GM12878 (cell line): ENCODE results near the gene CFAP99. TPM values are rescaled to one million over a fixed set of nuclear protein-coding genes. Genes with fewer than 3 reads are reported as not detected.

ENCODE experiments used
- BHLHE40 ChIP-seq, 2 experiments: fragments of 450-650 bp in 1 of 2; IDR thresholded peaks; 2 replicates each; pipeline ENCODE4 v1.6.1; 2011 to 2017; ENCODE audit warnings: low read depth in 2 of 2, borderline replicate concordance in 1 of 2, improper control_type of control experiment in 1 of 2, low read length in 1 of 2, mild to moderate bottlenecking in 1 of 2
- CHD4 ChIP-seq: fragments of 200-600 bp; sonication (generic); IDR thresholded peaks from 2 replicates; pipeline ENCODE4 v1.6.1; 2016; ENCODE audit warnings: mild to moderate bottlenecking
- ETV6 ChIP-seq, 2 experiments: fragments of 450-650 bp in 1 of 2; IDR thresholded peaks in 1 of 2; conservative IDR thresholded peaks in 1 of 2; 2 replicates each; pipeline ENCODE4 v1.6.1; 2014; ENCODE audit warnings: antibody characterized with exemption in 1 of 2, borderline replicate concordance in 1 of 2, low read depth in 1 of 2, mild to moderate bottlenecking in 1 of 2, moderate library complexity in 1 of 2
- FOS ChIP-seq: IDR thresholded peaks from 3 replicates; pipeline ENCODE4 v1.6.1; 2011; ENCODE audit warnings: borderline replicate concordance; ENCODE audit not compliant: insufficient read length; ENCODE audit errors: extremely low read depth
- IRF4 ChIP-seq: IDR thresholded peaks from 2 replicates; pipeline ENCODE4 v1.6.1; 2011; ENCODE audit warnings: low read depth, low read length
- MEF2B ChIP-seq: fragments of 450-650 bp; IDR thresholded peaks from 2 replicates; pipeline ENCODE4 v1.6.1; 2018; ENCODE audit warnings: mild to moderate bottlenecking, moderate library complexity; ENCODE audit not compliant: partially characterized antibody, poor library complexity, severe bottlenecking
- SIX5 ChIP-seq: IDR thresholded peaks from 2 replicates; pipeline ENCODE4 v1.6.1; 2011; ENCODE audit warnings: mild to moderate bottlenecking, low read depth, low read length, moderate library complexity; ENCODE audit not compliant: severe bottlenecking
- SUPT20H ChIP-seq: IDR thresholded peaks from 2 replicates; pipeline ENCODE4 v1.6.1; 2011; ENCODE audit warnings: low read depth, mild to moderate bottlenecking, low read length, moderate library complexity, borderline replicate concordance; ENCODE audit not compliant: control insufficient read depth
- SUZ12 ChIP-seq: fragments of 200-600 bp; sonication (generic); IDR thresholded peaks from one replicate; pipeline ENCODE4 v1.6.1; 2018; ENCODE audit warnings: antibody characterized with exemption, mild to moderate bottlenecking; ENCODE audit not compliant: unreplicated experiment
- TCF3 ChIP-seq: IDR thresholded peaks from 2 replicates; pipeline ENCODE4 v1.6.1; 2012; ENCODE audit warnings: low read depth, mild to moderate bottlenecking, low read length, borderline replicate concordance; ENCODE audit not compliant: insufficient read depth
- YBX1 ChIP-seq: fragments of 450-650 bp; IDR thresholded peaks from 2 replicates; pipeline ENCODE4 v1.6.1; 2016; ENCODE audit warnings: antibody characterized with exemption
- polyA plus RNA-seq, 11 experiments: library from polyadenylated mRNA; depleted of rRNA in 4 of 11; unstranded in 6 of 11; stranded (reverse) in 5 of 11; fragments of >200 nt; fragmentation: Nextera tagmentation in 4 of 11; fragmentation: Illumina TruSeq in 1 of 11; extraction: Ambion mirVana in 4 of 11; extraction: Trizol in 1 of 11; gene quantifications; 1 replicate in 1 of 11; 2 replicates in 10 of 11; pipeline versions ENCODE4 v1.2.1 to v1.2.3, GENCODE V29; 2011 to 2016; ENCODE audit warnings: inconsistent platforms in 2 of 11, missing spikeins in 2 of 11, low read depth in 1 of 11
- total RNA-seq, 4 experiments: library from RNA; depleted of rRNA in 3 of 4; stranded (reverse); fragments of >200 nt in 3 of 4; fragmentation: Illumina TruSeq in 1 of 4; extraction: Trizol in 1 of 4; gene quantifications; 2 replicates each; pipeline versions ENCODE4 v1.2.1 to v1.2.3, GENCODE V29; 2013 to 2021
- TF ChIP-seq, protein P1 (sequence below): fragments of 450-650 bp; formaldehyde crosslinking; IDR thresholded peaks from 2 replicates; pipeline ENCODE4 v1.4.0; 2022; ENCODE audit warnings: mild to moderate bottlenecking, moderate library complexity
- TF ChIP-seq, protein P2 (sequence below): fragments of 450-650 bp; IDR thresholded peaks from 2 replicates; pipeline ENCODE4 v1.6.1; 2017; ENCODE audit warnings: low read depth, mild to moderate bottlenecking, moderate library complexity
- TF ChIP-seq, protein P3 (sequence below): fragments of 450-650 bp; formaldehyde crosslinking; IDR thresholded peaks from 2 replicates; pipeline ENCODE4 v1.4.0; 2020; ENCODE audit warnings: mild to moderate bottlenecking, moderate library complexity
- TF ChIP-seq, protein P4 (sequence below): IDR thresholded peaks from 2 replicates; pipeline ENCODE4 v1.6.1; 2012; ENCODE audit warnings: low read length, inconsistent platforms
- TF ChIP-seq, protein P5 (sequence below), 3 experiments: IDR thresholded peaks in 2 of 3; conservative IDR thresholded peaks in 1 of 3; 2 replicates each; pipeline ENCODE4 v1.5.1; 2011; ENCODE audit warnings: low read depth in 3 of 3, low read length in 3 of 3, mild to moderate bottlenecking in 3 of 3, control low read depth in 2 of 3, moderate library complexity in 2 of 3, inconsistent platforms in 1 of 3, mixed read lengths in 1 of 3; ENCODE audit not compliant: control insufficient read depth in 2 of 3, insufficient read depth in 1 of 3; ENCODE audit errors: extremely low read depth in 1 of 3

The CFAP99 gene
- total and polyA plus RNA-seq, 10 of the 15 experiments (the other 5 are each of a cell fraction or from before 2014, with no cell fraction given): not detected

DNA sequence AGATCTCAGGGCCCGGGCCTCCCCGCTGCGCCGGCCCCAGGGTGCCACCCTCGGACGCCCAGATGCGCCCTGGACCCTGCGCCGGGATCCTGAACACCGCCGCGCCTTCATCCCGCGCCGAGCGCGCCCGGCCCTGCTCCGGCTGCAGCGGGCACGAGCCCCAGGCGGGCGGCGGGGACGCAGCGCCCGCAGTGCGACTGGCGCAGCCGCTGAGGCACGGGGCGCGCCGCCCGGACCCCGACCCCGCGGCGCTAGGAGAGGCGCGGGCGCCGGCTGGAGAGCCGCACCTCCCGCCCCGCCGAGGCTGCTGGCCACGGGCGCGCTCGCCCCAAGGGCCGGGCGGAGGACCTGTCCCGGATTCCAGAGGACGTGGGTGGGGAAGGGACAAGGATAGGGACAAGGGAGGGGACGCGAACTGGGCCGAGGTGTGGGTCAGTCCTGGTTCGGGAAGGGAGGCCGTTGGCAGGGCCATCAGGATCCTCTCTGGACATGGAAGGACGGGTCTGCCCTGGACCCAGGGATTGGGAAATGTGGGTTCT is 1.5 kb upstream of the CFAP99 start (continued):
- TF ChIP-seq, protein P1, sequence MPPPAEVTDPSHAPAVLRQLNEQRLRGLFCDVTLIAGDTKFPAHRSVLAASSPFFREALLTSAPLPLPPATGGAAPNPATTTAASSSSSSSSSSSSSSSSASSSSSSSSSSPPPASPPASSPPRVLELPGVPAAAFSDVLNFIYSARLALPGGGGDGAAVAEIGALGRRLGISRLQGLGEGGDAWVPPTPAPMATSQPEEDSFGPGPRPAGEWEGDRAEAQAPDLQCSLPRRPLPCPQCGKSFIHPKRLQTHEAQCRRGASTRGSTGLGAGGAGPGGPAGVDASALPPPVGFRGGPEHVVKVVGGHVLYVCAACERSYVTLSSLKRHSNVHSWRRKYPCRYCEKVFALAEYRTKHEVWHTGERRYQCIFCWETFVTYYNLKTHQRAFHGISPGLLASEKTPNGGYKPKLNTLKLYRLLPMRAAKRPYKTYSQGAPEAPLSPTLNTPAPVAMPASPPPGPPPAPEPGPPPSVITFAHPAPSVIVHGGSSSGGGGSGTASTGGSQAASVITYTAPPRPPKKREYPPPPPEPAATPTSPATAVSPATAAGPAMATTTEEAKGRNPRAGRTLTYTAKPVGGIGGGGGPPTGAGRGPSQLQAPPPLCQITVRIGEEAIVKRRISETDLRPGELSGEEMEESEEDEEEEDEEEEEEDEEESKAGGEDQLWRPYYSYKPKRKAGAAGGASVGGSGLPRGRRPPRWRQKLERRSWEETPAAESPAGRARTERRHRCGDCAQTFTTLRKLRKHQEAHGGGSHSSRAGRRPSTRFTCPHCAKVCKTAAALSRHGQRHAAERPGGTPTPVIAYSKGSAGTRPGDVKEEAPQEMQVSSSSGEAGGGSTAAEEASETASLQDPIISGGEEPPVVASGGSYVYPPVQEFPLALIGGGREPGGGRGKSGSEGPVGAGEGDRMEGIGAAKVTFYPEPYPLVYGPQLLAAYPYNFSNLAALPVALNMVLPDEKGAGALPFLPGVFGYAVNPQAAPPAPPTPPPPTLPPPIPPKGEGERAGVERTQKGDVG (CRISPR knock-in tag): no peak
- TF ChIP-seq MEF2B (no peak), CHD4 (no peak), ETV6 (conservative IDR thresholded peaks at IDR 0.05 in 1 of 2, IDR thresholded peaks at IDR 0.05 in 1 of 2; ENCODE audit: borderline replicate concordance in 1 of 2, low read depth in 1 of 2) (no peak), IRF4 (no peak), BHLHE40 (IDR thresholded peaks at IDR 0.05; ENCODE audit: borderline replicate concordance in 1 of 2, low read depth in 2 of 2, low read length in 1 of 2) (peak in 1 of 2 experiments; percentile 37; a peak in 1 of 4 replicates), FOS (no peak), SUPT20H (no peak), SUZ12 (peak; percentile 47), TCF3 (no peak), SIX5 (no peak), YBX1 (no peak)
- TF ChIP-seq, protein P2, sequence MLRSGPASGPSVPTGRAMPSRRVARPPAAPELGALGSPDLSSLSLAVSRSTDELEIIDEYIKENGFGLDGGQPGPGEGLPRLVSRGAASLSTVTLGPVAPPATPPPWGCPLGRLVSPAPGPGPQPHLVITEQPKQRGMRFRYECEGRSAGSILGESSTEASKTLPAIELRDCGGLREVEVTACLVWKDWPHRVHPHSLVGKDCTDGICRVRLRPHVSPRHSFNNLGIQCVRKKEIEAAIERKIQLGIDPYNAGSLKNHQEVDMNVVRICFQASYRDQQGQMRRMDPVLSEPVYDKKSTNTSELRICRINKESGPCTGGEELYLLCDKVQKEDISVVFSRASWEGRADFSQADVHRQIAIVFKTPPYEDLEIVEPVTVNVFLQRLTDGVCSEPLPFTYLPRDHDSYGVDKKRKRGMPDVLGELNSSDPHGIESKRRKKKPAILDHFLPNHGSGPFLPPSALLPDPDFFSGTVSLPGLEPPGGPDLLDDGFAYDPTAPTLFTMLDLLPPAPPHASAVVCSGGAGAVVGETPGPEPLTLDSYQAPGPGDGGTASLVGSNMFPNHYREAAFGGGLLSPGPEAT: no peak
- TF ChIP-seq, protein P3, sequence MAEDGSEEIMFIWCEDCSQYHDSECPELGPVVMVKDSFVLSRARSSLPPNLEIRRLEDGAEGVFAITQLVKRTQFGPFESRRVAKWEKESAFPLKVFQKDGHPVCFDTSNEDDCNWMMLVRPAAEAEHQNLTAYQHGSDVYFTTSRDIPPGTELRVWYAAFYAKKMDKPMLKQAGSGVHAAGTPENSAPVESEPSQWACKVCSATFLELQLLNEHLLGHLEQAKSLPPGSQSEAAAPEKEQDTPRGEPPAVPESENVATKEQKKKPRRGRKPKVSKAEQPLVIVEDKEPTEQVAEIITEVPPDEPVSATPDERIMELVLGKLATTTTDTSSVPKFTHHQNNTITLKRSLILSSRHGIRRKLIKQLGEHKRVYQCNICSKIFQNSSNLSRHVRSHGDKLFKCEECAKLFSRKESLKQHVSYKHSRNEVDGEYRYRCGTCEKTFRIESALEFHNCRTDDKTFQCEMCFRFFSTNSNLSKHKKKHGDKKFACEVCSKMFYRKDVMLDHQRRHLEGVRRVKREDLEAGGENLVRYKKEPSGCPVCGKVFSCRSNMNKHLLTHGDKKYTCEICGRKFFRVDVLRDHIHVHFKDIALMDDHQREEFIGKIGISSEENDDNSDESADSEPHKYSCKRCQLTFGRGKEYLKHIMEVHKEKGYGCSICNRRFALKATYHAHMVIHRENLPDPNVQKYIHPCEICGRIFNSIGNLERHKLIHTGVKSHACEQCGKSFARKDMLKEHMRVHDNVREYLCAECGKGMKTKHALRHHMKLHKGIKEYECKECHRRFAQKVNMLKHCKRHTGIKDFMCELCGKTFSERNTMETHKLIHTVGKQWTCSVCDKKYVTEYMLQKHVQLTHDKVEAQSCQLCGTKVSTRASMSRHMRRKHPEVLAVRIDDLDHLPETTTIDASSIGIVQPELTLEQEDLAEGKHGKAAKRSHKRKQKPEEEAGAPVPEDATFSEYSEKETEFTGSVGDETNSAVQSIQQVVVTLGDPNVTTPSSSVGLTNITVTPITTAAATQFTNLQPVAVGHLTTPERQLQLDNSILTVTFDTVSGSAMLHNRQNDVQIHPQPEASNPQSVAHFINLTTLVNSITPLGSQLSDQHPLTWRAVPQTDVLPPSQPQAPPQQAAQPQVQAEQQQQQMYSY (CRISPR knock-in tag): no peak
- TF ChIP-seq, protein P4, sequence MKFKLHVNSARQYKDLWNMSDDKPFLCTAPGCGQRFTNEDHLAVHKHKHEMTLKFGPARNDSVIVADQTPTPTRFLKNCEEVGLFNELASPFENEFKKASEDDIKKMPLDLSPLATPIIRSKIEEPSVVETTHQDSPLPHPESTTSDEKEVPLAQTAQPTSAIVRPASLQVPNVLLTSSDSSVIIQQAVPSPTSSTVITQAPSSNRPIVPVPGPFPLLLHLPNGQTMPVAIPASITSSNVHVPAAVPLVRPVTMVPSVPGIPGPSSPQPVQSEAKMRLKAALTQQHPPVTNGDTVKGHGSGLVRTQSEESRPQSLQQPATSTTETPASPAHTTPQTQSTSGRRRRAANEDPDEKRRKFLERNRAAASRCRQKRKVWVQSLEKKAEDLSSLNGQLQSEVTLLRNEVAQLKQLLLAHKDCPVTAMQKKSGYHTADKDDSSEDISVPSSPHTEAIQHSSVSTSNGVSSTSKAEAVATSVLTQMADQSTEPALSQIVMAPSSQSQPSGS: no peak
- TF ChIP-seq, protein P5, sequence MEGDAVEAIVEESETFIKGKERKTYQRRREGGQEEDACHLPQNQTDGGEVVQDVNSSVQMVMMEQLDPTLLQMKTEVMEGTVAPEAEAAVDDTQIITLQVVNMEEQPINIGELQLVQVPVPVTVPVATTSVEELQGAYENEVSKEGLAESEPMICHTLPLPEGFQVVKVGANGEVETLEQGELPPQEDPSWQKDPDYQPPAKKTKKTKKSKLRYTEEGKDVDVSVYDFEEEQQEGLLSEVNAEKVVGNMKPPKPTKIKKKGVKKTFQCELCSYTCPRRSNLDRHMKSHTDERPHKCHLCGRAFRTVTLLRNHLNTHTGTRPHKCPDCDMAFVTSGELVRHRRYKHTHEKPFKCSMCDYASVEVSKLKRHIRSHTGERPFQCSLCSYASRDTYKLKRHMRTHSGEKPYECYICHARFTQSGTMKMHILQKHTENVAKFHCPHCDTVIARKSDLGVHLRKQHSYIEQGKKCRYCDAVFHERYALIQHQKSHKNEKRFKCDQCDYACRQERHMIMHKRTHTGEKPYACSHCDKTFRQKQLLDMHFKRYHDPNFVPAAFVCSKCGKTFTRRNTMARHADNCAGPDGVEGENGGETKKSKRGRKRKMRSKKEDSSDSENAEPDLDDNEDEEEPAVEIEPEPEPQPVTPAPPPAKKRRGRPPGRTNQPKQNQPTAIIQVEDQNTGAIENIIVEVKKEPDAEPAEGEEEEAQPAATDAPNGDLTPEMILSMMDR (IDR thresholded peaks at IDR 0.05 in 2 of 3, conservative IDR thresholded peaks at IDR 0.05 in 1 of 3; ENCODE audit: control insufficient read depth in 2 of 3, extremely low read depth in 1 of 3, insufficient read depth in 1 of 3, low read depth in 3 of 3, low read length in 3 of 3): no peak
